OCI-LY7 (cell line): Measurements from ENCODE around the gene PRRC2B. TPM values are rescaled to one million over a fixed set of nuclear protein-coding genes. Genes with fewer than 3 reads are reported as not detected.

Experiments used
- BruUV-seq: library from RNA; stranded (reverse); fragments of 400-500 nt; replicated peaks from 2 replicates; lab custom pipeline; 2021; lab: Mats Ljungman, UMichigan
- CTCF ChIA-PET: fragments of 300-600 bp; sonication (Branson Sonifier 250); formaldehyde crosslinking; loops from one replicate; lab custom pipeline; 2022; ENCODE audit warnings: antibody characterized with exemption; ENCODE audit not compliant: unreplicated experiment; lab: Charles Lee
- POLR2A ChIA-PET: fragments of 300-600 bp; sonication (Branson Sonifier 250); formaldehyde crosslinking; loops from one replicate; lab custom pipeline; 2022; ENCODE audit warnings: antibody characterized with exemption; lab: Charles Lee
- DNase-seq: peaks from one replicate; pipeline ENCODE4 v3.0.0-alpha.2; 2015; ENCODE audit warnings: low spot score
- H2AFZ ChIP-seq: fragments of 200-600 bp; sonication (generic), shearing (Covaris generic); 2 replicates; pipeline ENCODE4 v1.6.1; 2014; ENCODE audit warnings: mild to moderate bottlenecking, antibody characterized with exemption, low read length, moderate library complexity
- H3K27ac ChIP-seq: fragments of 200-600 bp; sonication (generic); 2 replicates; pipeline ENCODE4 v1.5.1; 2014; ENCODE audit warnings: mixed run types, low read depth, mild to moderate bottlenecking, moderate library complexity, low read length, inconsistent platforms; ENCODE audit not compliant: poor library complexity, severe bottlenecking
- H3K36me3 ChIP-seq: fragments of 200-600 bp; sonication (generic); 2 replicates; pipeline ENCODE4 v1.6.1; 2014; ENCODE audit warnings: mild to moderate bottlenecking, antibody characterized with exemption, low read length, moderate library complexity, mixed read lengths; ENCODE audit not compliant: insufficient read depth
- H3K4me1 ChIP-seq: fragments of 200-600 bp; sonication (generic); 2 replicates; pipeline ENCODE4 v1.5.1; 2014; ENCODE audit warnings: mild to moderate bottlenecking, low read length; ENCODE audit not compliant: insufficient read depth, poor library complexity, severe bottlenecking
- H3K4me2 ChIP-seq: fragments of 200-600 bp; sonication (generic); 2 replicates; pipeline ENCODE4 v1.6.1; 2014; ENCODE audit warnings: mild to moderate bottlenecking, low read length
- H3K4me3 ChIP-seq: fragments of 200-600 bp; sonication (generic); 2 replicates; pipeline ENCODE4 v1.5.1; 2014; ENCODE audit warnings: mild to moderate bottlenecking, low read depth, low read length; ENCODE audit not compliant: poor library complexity, severe bottlenecking
- H3K79me2 ChIP-seq: fragments of 200-600 bp; sonication (generic); 2 replicates; pipeline ENCODE4 v1.6.1; 2016; ENCODE audit warnings: low read depth, mild to moderate bottlenecking, low read length, moderate library complexity, mixed read lengths; ENCODE audit not compliant: insufficient read depth
- H3K9me2 ChIP-seq: fragments of 200-600 bp; sonication (generic); 2 replicates; pipeline ENCODE4 v1.6.1; 2016; ENCODE audit warnings: mild to moderate bottlenecking, low read length, mixed read lengths; ENCODE audit not compliant: insufficient read depth
- H3K9me3 ChIP-seq: fragments of 200-600 bp; sonication (generic); 2 replicates; pipeline ENCODE4 v1.6.1; 2014; ENCODE audit warnings: mild to moderate bottlenecking, mixed run types, low read length, mixed read lengths
- H4K20me1 ChIP-seq: fragments of 200-600 bp; sonication (generic); 2 replicates; pipeline ENCODE4 v1.6.1; 2014; ENCODE audit warnings: mild to moderate bottlenecking, antibody characterized with exemption, low read length, moderate library complexity, mixed read lengths; ENCODE audit not compliant: insufficient read depth
- CTCF ChIP-seq: fragments of 200-600 bp; sonication (generic); conservative IDR thresholded peaks from 2 replicates; pipeline ENCODE4 v1.5.1; 2014; ENCODE audit warnings: mild to moderate bottlenecking, antibody characterized with exemption, low read length, moderate library complexity, mixed read lengths
- EZH2phosphoT487 ChIP-seq: fragments of 200-600 bp; sonication (generic); IDR thresholded peaks from 2 replicates; pipeline ENCODE4 v1.6.1; 2018; ENCODE audit warnings: low read depth, borderline replicate concordance, mild to moderate bottlenecking, mixed run types, antibody characterized with exemption, low read length, moderate library complexity, mixed read lengths
- intact Hi-C: fragments of 100-400 bp; cut with micrococcal nuclease; formaldehyde crosslinking; loops from one replicate; pipeline ENCODE4 v1.10.0; 2022; ENCODE audit not compliant: unreplicated experiment
- total RNA-seq, 2 experiments: library from RNA; depleted of rRNA in 1 of 2; stranded (reverse); fragments of >200 nt in 1 of 2; shearing (Covaris generic) in 1 of 2; gene quantifications; 2 replicates each; pipeline ENCODE4 v1.2.3, GENCODE V29; 2014 to 2022

The PRRC2B gene
- total RNA-seq, 2 experiments from 2014 or later, result 84.2 to 210 TPM

DNA sequence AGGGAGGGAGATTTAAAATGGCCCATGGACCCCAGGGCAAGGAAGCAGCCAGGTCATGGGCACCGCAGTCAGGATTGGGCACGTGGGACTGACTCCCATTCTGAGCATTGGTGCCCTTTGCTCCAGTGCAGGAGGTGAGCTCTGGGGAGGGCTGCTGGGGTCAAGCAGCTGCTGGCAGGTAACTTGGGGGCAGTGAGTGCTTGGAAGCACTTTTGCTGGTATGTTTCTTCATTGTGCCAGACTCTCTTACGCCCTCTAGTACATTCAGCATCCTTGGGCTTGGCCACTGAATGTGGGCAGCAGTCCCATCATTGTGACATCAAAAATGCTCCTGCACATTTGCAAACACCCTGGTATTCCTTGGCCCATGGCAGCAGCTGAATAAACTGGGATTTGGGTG, 32.7 kb downstream of the PRRC2B start:
- Histone ChIP-seq H4K20me1 (peaks cover 12% of the 10 kb centered on the region), H3K9me3 (no peaks in the 10 kb centered on the region; the same call in 1 of the 2 replicates), H3K27ac (no peak overlapping the region), H3K4me3 (no peak overlapping the region), H3K9me2 (no peaks in the 10 kb centered on the region), H3K79me2 (peaks cover 88% of the 10 kb centered on the region), H3K4me2 (no peak overlapping the region), H3K36me3 (peaks cover 76% of the 10 kb centered on the region), H3K4me1 (no peaks in the 10 kb centered on the region), H2AFZ (no peak overlapping the region)
- intact Hi-C loops, result no loop called here
- no peak for DNase-seq
- ChIA-PET POLR2A (no interaction called here), CTCF (no interaction called here)
- no TSS peak for BruUV-seq
- TF ChIP-seq CTCF (no peak), EZH2phosphoT487 (no peak)

GRCh38 chr9:131429121-131430012, 35.5 kb downstream of the PRRC2B start:
- Histone ChIP-seq H3K4me2 (no peak overlapping the region), H3K9me2 (no peaks in the 10 kb centered on the region), H3K4me1 (no peaks in the 10 kb centered on the region), H2AFZ (no peak overlapping the region), H3K4me3 (no peak overlapping the region), H3K79me2 (peaks cover 70% of the 10 kb centered on the region), H3K36me3 (peaks cover 77% of the 10 kb centered on the region), H4K20me1 (peaks cover 16% of the 10 kb centered on the region; the same call in 1 of the 2 replicates), H3K9me3 (no peaks in the 10 kb centered on the region; the same call in 1 of the 2 replicates), H3K27ac (no peak overlapping the region)
- BruUV-seq, result no TSS peak
- POLR2A ChIA-PET, result interaction anchor here (0.6 kb wide), 1 partner anchor 11 kb away, joined by 3 read pairs; no protein-coding TSS in a partner anchor
- DNase-seq, result no peak
- no peak for TF ChIP-seq CTCF
- no peak for TF ChIP-seq EZH2phosphoT487
- CTCF ChIA-PET, result no interaction called here
- intact Hi-C loops, result no loop called here

GRCh38 chr9:131432050-131432449, 38.2 kb downstream of the PRRC2B start:
- no peaks in the 10 kb centered on the region for H3K9me2 ChIP-seq
- no TSS peak for BruUV-seq
- H3K4me3 ChIP-seq, result no peak overlapping the region
- TF ChIP-seq EZH2phosphoT487, result no peak
- TF ChIP-seq CTCF, result no peak
- POLR2A ChIA-PET, result interaction anchor here (0.6 to 0.9 kb wide), 3 partner anchors 16 to 58 kb away, joined by 3 to 4 read pairs (median 3); no protein-coding TSS in a partner anchor
- H3K79me2 ChIP-seq, result peaks cover 43% of the 10 kb centered on the region
- CTCF ChIA-PET, result no interaction called here
- intact Hi-C loops, result no loop called here
- no peak overlapping the region for H3K27ac ChIP-seq
- no peak overlapping the region for H2AFZ ChIP-seq
- DNase-seq, result no peak
- no peak overlapping the region for H3K4me2 ChIP-seq
- H3K4me1 ChIP-seq, result no peaks in the 10 kb centered on the region
- peaks cover 10% of the 10 kb centered on the region; the same call in 1 of the 2 replicates for H4K20me1 ChIP-seq
- peaks cover 78% of the 10 kb centered on the region for H3K36me3 ChIP-seq
- H3K9me3 ChIP-seq, result no peaks in the 10 kb centered on the region
